CD4-positive, alpha-beta T cell treated with Interleukin-17A for 4 hours (primary cell): ENCODE measurements around the gene PIP5K1B.
"Not testable (repeated sequence)": the region's sequence is repeated elsewhere in the genome, so short reads cannot be mapped to it uniquely, and the experiment has no call there.

ENCODE experiments used
- DNase-seq: peaks from one replicate; pipeline ENCODE4 v3.0.0-alpha.2; 2020; ENCODE audit warnings: mixed read lengths

PIP5K1B gene

DNA sequence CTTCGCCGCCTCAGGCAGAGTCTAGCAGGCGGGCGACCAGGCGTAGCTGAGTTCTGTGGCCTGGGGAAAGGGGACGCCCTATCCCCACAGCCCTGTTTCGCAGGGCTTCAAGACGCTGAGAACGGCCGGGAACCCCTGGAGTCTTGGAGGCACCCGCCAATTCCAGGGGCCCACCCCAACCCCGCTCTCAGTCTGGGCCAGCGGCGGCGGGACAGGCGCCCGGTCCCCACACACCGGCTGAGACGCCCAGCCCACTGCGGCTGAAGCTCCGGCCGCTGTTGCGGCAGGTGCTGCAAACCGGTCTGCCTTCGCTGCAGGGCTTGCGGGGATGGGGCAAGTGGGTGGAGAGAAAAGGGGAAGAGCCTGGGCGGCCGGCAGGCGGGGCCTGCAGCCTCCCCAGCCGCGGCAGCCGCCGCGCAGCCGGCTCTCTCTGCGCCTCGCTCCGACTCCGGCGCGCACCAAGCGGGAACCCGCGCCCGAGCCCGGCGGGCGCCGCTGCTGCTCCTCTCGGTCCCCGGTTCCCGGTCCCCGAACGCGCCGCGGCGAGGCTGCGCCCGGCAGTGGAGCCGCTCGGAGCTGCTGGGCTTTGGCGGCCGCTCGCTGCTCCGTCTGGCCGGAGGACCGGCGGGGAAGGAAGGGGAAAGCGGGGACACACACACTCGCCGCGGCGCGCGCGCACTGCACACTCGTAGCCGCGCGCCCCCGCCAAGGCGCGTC is at the start of gene PIP5K1B:
Gene PIP5K1B, plus strand, starts transcription at position 427 of the 717 bp plus-strand sequence. CDS start 117,375 bp downstream, outside the sequence.
- peak; percentile 26 for DNase-seq

DNA sequence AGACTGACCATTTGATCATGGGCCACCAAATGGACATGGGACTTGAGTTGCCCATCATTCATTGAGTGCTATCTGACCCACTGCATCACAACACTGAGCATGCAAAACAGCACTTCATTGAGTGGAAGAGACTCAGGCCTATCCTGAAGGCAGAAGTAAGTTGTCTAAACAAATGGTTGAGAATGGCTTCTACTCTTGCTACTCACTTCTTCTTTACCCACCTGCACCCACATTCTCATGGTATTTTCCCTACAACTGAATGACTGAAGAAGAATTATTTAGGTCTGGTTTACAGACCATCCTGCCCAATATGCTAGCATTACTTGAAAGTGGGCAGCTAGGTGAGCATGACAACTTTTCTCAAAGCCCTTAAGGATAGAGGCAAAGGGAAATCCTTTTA is 41.0 kb upstream of the PIP5K1B start:
- no peak for DNase-seq

DNA sequence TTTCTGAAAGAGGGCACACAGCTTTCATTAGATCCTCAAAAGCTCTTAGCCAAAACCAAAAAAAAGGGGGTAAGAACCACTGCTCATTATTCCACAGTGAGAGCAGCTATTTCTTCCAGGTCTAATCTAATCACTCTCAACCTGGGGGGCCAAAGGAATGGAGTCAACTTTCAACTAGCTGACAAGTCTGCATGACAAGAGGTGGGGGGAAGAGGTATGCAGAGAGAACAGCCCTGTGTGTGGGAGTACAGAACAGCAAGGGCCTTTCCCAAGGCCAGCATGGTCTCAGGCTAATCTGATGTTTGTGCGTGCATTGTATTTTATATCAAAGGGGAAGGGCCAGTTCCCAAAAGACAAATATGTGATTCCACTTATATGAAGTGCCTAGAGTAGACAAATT is 36.9 kb upstream of the PIP5K1B start:
- no peak for DNase-seq

- no peak for DNase-seq
Measured at GRCh38 chr9:68669218-68669617, 35.8 kb upstream of the PIP5K1B start.

- no peak for DNase-seq
Measured at GRCh38 chr9:68672215-68672614, 32.8 kb upstream of the PIP5K1B start.

- no peak for DNase-seq
Measured at GRCh38 chr9:68672625-68673024, 32.4 kb upstream of the PIP5K1B start.

DNA sequence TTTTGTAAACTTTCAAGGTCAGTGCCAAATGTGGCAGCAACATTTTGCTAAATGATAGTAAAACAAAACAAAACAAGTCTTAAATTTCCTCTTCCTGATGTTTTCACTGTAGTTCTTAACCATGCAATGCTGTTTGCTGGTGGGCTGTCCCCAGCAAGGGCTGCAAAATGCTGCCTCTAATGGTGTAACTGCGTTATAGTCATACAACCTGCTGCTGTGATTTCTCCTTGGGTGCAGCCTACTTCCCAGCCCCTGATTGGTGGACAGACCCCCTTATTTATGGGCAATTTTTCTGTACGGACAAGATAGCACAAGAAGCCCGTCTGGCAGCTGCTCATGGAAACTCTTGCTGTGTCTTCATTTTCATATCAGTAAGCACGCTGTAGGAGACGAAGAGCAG is 26.6 kb upstream of the PIP5K1B start:
- DNase-seq = no peak

GRCh38 chr9:68683433-68683832 is 21.6 kb upstream of the PIP5K1B start:
- no peak for DNase-seq

GRCh38 chr9:68685213-68685612 is 19.8 kb upstream of the PIP5K1B start:
- no peak for DNase-seq

- DNase-seq = no peak
Measured at GRCh38 chr9:68685770-68686169, 19.3 kb upstream of the PIP5K1B start.

DNA sequence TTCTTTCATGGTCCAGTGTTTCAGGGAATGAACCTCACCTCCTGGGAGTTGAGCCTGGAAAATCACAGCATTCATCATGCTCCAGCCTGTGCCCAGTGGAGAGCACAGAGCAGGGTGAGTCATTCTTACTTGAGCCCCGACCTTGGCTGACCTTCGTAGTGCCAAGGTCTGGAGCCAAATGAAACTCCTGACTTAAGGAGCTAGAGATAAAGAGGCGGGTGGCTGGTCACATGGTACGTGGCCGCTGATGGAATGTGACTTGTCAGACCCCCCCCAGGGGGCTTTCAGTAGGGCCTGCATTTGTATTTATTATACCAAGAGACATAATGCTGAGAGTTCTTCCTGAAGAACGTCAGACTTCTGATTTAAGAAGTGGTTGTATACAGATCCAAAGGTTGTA is 15.0 kb upstream of the PIP5K1B start:
- no peak for DNase-seq

- no peak for DNase-seq
Measured at GRCh38 chr9:68692519-68692918, 12.5 kb upstream of the PIP5K1B start.

- DNase-seq = no peak
Measured at GRCh38 chr9:68694125-68694524, 10.9 kb upstream of the PIP5K1B start.

DNA sequence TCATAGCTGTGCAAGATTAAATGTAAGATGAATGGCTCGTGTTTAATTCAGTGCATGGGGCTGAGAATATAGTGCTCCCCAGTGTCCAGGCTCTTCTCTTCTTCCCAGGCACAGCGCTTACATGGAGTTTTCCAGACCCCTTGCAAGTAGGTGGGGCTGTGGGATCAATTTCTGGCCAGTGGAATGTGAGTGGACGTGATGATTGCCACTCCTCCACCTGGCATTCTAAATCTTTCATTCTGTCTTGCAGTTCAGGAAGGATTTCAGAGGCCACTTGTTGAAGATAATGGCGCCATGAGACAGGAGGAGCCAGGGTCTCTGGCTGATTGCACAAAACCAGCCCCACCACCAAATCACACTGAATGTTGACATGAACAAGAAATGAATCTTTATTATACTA is 7.2 kb upstream of the PIP5K1B start:
- no peak for DNase-seq

- no peak for DNase-seq
Measured at GRCh38 chr9:68698943-68699509, 6.0 kb upstream of the PIP5K1B start.

- not testable (repeated sequence) for DNase-seq
Measured at GRCh38 chr9:68699625-68700024, 5.4 kb upstream of the PIP5K1B start.

GRCh38 chr9:68702493-68702892 is 2.5 kb upstream of the PIP5K1B start:
- no peak for DNase-seq

GRCh38 chr9:68703672-68704071 is 1.4 kb upstream of the PIP5K1B start:
- DNase-seq = no peak

DNA sequence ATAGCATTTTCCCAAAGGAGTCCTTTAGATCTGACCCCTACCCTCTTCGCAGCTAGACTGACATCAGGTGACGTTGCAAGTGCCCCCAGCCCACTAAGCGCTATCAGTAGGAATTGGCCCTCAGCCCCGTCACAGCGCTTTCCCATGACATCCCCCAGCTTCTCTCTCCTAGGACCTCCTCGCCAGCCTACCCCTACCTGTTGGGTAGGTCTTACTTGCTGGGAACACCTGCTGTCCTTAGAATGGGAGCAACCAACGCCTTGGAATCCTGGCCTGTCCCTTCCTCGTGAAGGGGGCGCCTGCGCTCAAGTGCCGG is 584 bp upstream of the PIP5K1B start:
- DNase-seq = no peak

- no peak for DNase-seq
Measured at GRCh38 chr9:68705531-68706362, 707 bp downstream of the PIP5K1B start.

DNA sequence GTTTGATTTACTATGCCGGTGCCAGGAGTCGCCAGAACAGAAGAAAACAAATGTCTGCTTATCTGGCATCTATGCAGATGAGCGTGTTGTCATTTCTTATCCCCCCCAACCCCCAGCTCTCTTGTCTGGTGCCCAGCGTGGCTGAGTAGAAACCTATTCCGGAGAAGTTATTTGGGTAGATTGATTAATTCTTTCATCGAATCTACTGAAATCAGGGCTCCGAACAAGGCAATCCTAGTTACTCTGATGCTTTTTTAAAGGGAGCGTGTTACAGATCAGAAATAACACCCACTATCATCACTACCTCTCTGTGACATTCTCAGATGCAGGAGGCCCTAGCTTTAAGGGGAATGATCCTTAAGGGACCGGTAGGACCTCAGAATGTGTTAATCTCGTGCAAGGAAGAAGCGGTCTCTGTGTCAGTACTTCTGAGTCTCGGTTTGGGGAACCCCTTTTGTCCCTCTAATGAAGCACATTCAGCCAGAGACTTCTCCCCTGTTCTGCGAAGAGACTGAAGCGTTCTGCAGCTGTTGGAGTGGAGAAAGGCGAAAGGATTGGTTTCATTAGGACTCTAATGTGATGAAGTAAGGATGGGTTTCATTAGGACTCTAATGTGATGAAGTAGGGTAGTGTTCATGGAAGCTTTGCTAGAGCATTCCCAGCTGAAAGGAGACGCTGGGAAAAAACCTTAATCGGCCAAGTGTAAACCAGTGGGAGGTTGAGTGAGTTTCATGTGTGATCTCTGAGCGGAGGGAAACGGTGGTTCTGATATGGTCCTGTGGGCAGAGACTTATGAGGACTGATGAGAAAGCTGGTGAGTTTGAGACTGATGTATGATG is 1.5 kb downstream of the PIP5K1B start:
- DNase-seq = no peak

GRCh38 chr9:68707801-68708488 is 2.9 kb downstream of the PIP5K1B start:
- no peak for DNase-seq

GRCh38 chr9:68708513-68708912 is 3.5 kb downstream of the PIP5K1B start:
- DNase-seq = no peak
